ENCODE measurements around the gene VPS33B.
A peak's percentile ranks its signal among the peaks of the same experiment; 100 is the strongest.

The VPS33B gene

GRCh38 chr15:90952901-90953677, 69.3 kb downstream of the VPS33B start:
- H3K4me3 ChIP-seq (ENCODE audit: low read depth, low read length) = no peak overlapping the region
- TF ChIP-seq MAX (IDR thresholded peaks at IDR 0.05; ENCODE audit: low read depth, low read length) = no peak
- no peak for TF ChIP-seq POLR2A (IDR thresholded peaks at IDR 0.05; ENCODE audit: extremely low read depth, insufficient read length)
- no peak for TF ChIP-seq CTCF (IDR thresholded peaks at IDR 0.05; ENCODE audit: low read depth, low read length)
- no peak for TF ChIP-seq MYC (IDR thresholded peaks at IDR 0.05; ENCODE audit: low read depth, low read length)
- DNase-seq (ENCODE audit: low read depth) = no peak

- H3K4me3 ChIP-seq (ENCODE audit: low read depth, low read length) = no peak overlapping the region
- no peak for DNase-seq (ENCODE audit: low read depth)
- TF ChIP-seq CTCF (IDR thresholded peaks at IDR 0.05; ENCODE audit: low read depth, low read length) (no peak), MAX (IDR thresholded peaks at IDR 0.05; ENCODE audit: low read depth, low read length) (no peak), MYC (IDR thresholded peaks at IDR 0.05; ENCODE audit: low read depth, low read length) (no peak), POLR2A (IDR thresholded peaks at IDR 0.05; ENCODE audit: extremely low read depth, insufficient read length) (no peak)
Observed at GRCh38 chr15:90950676-90951075, 71.7 kb downstream of the VPS33B start.

GRCh38 chr15:90949979-90950675, 72.3 kb downstream of the VPS33B start:
- H3K4me3 ChIP-seq (ENCODE audit: low read depth, low read length) = peak overlapping the region; percentile 14
- no peak for DNase-seq (ENCODE audit: low read depth)
- TF ChIP-seq POLR2A (IDR thresholded peaks at IDR 0.05; ENCODE audit: extremely low read depth, insufficient read length) (no peak), MYC (IDR thresholded peaks at IDR 0.05; ENCODE audit: low read depth, low read length) (no peak), CTCF (IDR thresholded peaks at IDR 0.05; ENCODE audit: low read depth, low read length) (no peak), MAX (IDR thresholded peaks at IDR 0.05; ENCODE audit: low read depth, low read length) (no peak)

Measured in NB4 (cell line).